ENCODE measurements around the gene LACTBL1.

Gene LACTBL1

DNA sequence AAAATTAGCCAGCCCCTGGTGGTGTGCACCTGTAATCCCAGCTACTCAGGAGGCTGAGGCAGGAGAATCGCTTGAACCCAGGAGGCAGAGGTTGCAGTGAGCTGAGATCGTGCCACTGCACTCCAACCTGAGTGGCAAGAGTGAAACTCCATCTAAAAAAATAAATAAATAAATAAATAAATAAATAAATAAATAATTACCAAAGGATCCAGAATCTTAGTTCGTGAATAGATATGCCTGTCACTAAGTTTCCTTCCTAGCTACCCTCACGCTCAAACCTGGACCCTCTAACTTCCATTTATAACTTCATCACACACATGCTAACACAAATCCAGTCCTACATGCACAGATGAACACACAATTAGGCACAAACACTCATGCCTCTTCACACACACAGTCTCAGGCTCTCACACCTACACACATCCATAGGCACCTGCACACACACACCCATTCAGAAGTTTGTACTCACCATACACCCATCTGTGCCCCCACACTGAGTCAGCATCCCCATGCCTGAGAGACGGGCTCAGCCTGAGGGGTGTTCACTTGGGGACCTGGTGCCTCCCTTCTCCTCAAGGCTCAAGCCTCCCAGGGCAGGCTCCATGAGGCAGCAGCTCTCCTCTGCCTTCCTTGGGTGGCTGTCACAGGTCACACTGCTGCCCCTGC, 61.5 kb downstream of the LACTBL1 start:
- DNase-seq (ENCODE audit: low read depth) = no peak
- TF ChIP-seq, protein P1, sequence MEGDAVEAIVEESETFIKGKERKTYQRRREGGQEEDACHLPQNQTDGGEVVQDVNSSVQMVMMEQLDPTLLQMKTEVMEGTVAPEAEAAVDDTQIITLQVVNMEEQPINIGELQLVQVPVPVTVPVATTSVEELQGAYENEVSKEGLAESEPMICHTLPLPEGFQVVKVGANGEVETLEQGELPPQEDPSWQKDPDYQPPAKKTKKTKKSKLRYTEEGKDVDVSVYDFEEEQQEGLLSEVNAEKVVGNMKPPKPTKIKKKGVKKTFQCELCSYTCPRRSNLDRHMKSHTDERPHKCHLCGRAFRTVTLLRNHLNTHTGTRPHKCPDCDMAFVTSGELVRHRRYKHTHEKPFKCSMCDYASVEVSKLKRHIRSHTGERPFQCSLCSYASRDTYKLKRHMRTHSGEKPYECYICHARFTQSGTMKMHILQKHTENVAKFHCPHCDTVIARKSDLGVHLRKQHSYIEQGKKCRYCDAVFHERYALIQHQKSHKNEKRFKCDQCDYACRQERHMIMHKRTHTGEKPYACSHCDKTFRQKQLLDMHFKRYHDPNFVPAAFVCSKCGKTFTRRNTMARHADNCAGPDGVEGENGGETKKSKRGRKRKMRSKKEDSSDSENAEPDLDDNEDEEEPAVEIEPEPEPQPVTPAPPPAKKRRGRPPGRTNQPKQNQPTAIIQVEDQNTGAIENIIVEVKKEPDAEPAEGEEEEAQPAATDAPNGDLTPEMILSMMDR (conservative IDR thresholded peaks at IDR 0.05; ENCODE audit: low read depth, low read length) = no peak

DNA sequence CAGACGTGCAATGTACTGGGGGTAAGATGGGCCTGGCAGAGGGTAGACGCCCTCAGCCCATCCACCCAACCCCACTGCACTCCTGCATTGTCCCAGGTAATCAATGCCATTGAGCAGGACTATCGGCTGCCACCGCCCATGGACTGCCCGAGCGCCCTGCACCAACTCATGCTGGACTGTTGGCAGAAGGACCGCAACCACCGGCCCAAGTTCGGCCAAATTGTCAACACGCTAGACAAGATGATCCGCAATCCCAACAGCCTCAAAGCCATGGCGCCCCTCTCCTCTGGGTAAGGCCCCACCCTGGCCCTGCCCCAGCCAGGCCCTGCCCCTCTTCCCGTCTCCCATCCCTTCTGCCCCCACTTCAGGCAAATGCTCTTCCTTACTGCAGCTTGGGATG, 62.4 kb downstream of the LACTBL1 start:
- DNase-seq (ENCODE audit: low read depth) = no peak
- no peak overlapping the region for H3K4me3 ChIP-seq (ENCODE audit: low read depth, low read length)
- TF ChIP-seq, protein P1 (conservative IDR thresholded peaks at IDR 0.05; ENCODE audit: low read depth, low read length) = no peak

More for the DNA sequence above, 61.5 kb downstream of the LACTBL1 start:
- H3K4me3 ChIP-seq (ENCODE audit: low read depth, low read length) = no peak overlapping the region

DNA sequence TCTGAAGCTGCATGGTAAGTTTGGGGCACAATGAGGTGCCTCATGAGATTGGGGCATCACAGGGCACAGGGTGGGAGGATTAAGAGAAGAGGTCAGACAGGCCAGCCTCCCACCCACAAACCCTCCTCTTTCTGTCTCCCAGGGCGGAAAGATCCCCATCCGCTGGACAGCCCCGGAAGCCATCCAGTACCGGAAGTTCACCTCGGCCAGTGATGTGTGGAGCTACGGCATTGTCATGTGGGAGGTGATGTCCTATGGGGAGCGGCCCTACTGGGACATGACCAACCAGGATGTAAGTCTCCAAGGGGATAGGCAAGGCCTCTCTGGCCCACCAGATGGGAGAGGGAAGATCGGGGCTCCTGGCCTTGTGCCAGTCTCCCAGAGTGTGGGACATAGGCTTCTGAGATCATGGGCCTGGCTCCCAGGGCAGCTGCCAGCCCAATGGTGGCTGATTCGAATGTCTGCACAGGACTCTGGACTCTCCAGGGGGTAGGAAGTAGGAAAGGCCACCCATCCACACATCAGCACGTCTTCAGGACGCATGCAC, 63.7 kb downstream of the LACTBL1 start:
- no peak for DNase-seq (ENCODE audit: low read depth)
- TF ChIP-seq, protein P1 (conservative IDR thresholded peaks at IDR 0.05; ENCODE audit: low read depth, low read length) = no peak
- H3K4me3 ChIP-seq (ENCODE audit: low read depth, low read length) = no peak overlapping the region

DNA sequence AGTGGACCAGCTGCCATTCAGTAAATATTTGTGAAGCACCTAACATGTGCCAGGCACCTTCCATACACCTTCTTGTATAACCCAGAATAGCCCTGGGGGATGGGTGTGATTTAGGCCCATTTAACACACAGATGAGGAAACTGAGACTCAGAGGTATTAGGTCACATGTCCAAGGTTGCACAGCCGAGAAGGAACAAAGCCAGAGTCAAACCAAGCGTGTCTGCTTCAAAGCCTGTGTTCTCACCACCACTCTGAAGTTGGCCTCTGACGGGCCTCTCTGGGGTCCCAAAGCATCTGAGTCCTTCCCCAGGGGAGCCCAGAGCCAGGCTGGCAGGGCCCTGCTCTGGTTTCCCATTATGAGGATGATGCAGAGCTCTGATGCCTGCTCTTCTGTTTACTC, 65.1 kb downstream of the LACTBL1 start:
- TF ChIP-seq, protein P1 (conservative IDR thresholded peaks at IDR 0.05; ENCODE audit: low read depth, low read length) = no peak
- DNase-seq (ENCODE audit: low read depth) = no peak
- H3K4me3 ChIP-seq (ENCODE audit: low read depth, low read length) = no peak overlapping the region

DNA sequence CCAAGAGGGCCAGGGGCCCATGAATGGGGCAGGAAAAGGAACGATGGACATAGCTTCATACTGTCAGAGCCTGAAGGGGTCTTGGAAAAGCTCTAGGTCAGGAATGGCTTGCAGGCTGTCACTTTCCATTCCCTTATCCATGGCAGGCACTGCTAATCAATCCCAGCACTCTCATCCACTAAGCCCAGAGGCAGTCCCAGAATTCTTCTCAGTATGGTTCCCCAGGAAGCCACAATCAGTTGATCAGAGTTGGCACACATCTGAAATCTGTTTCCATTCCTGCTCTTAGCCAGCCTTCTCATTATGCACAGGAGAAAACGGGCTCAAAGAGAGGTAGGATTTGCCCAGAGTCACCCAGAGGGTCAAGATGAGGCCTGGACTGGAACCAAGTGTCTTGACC, 65.7 kb downstream of the LACTBL1 start:
- H3K4me3 ChIP-seq (ENCODE audit: low read depth, low read length) = no peak overlapping the region
- no peak for DNase-seq (ENCODE audit: low read depth)
- TF ChIP-seq, protein P1 (conservative IDR thresholded peaks at IDR 0.05; ENCODE audit: low read depth, low read length) = no peak

DNA sequence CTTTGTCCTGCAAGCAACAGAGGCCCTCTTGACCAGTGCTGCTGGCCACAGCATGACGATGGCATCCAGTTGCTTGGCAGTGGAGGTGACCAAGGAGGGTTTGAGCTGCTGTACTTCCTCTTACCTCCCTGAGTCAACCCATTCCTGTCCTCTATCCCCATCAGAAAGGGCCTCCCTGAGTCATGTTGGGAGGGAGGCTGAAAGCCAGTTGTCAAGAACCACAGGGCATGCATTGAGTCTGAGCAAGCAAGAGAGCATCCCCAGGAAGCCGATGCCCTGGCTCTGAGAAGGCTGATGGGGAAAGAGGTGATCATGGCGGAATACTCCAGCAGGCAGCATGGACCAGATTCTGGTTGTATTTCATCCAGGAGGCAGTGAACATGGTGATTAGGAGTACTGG, 69.6 kb downstream of the LACTBL1 start:
- TF ChIP-seq, protein P1 (conservative IDR thresholded peaks at IDR 0.05; ENCODE audit: low read depth, low read length) = no peak
- DNase-seq (ENCODE audit: low read depth) = no peak
- H3K4me3 ChIP-seq (ENCODE audit: low read depth, low read length) = no peak overlapping the region
